ENCODE data around the gene TOM1L2. TPM values are rescaled to one million over a fixed set of nuclear protein-coding genes. Genes with fewer than 3 reads are reported as not detected.

The TOM1L2 gene
- total RNA-seq, 1 donor from 2014 or later: 19.4 TPM

- DNase-seq (ENCODE audit: low read depth): no peak
- H3K4me3 ChIP-seq (ENCODE audit: low read depth, low read length): no peak overlapping the region
- TF ChIP-seq CTCF (conservative IDR thresholded peaks at IDR 0.05; ENCODE audit: low read depth, low read length): no peak
Measured at GRCh38 chr17:17815062-17815406, 157.2 kb downstream of the TOM1L2 start.

GRCh38 chr17:17814162-17815061 lies 157.8 kb downstream of the TOM1L2 start:
- DNase-seq (ENCODE audit: low read depth): no peak
- H3K4me3 ChIP-seq (ENCODE audit: low read depth, low read length): no peak overlapping the region
- TF ChIP-seq CTCF (conservative IDR thresholded peaks at IDR 0.05; ENCODE audit: low read depth, low read length): no peak

- DNase-seq (ENCODE audit: low read depth): no peak
- no peak overlapping the region for H3K4me3 ChIP-seq (ENCODE audit: low read depth, low read length)
- no peak for TF ChIP-seq CTCF (conservative IDR thresholded peaks at IDR 0.05; ENCODE audit: low read depth, low read length)
Measured at GRCh38 chr17:17813725-17814095, 158.5 kb downstream of the TOM1L2 start.

- TF ChIP-seq CTCF (conservative IDR thresholded peaks at IDR 0.05; ENCODE audit: low read depth, low read length): no peak
- no peak for DNase-seq (ENCODE audit: low read depth)
- no peak overlapping the region for H3K4me3 ChIP-seq (ENCODE audit: low read depth, low read length)
Measured at GRCh38 chr17:17813055-17813724, 159.0 kb downstream of the TOM1L2 start.

- no peak overlapping the region for H3K4me3 ChIP-seq (ENCODE audit: low read depth, low read length)
- DNase-seq (ENCODE audit: low read depth): no peak
- peak; percentile 94 for TF ChIP-seq CTCF (conservative IDR thresholded peaks at IDR 0.05; ENCODE audit: low read depth, low read length)
Measured at GRCh38 chr17:17812211-17813054, 159.8 kb downstream of the TOM1L2 start.

- DNase-seq (ENCODE audit: low read depth): no peak
- no peak for TF ChIP-seq CTCF (conservative IDR thresholded peaks at IDR 0.05; ENCODE audit: low read depth, low read length)
- H3K4me3 ChIP-seq (ENCODE audit: low read depth, low read length): no peak overlapping the region
Measured at GRCh38 chr17:17811381-17812210, 160.6 kb downstream of the TOM1L2 start.
